ENCODE results near the gene PIK3C3.

Gene PIK3C3

GRCh38 chr18:42131930-42132244 lies 176.9 kb downstream of the PIK3C3 start:
- no peaks in the 10 kb centered on the region for H3K36me3 ChIP-seq (replicated peaks in 1 of 2; ENCODE audit: control insufficient read depth in 2 of 2, insufficient read depth in 2 of 2, low read length in 2 of 2)
- no peak overlapping the region for H2BK5ac ChIP-seq (ENCODE audit: low read length)
- H3K9me3 ChIP-seq (replicated peaks in 1 of 2; ENCODE audit: control insufficient read depth in 2 of 2, insufficient read depth in 1 of 2, low read depth in 1 of 2, low read length in 2 of 2), result no peaks in the 10 kb centered on the region
- no peak overlapping the region for H3K23ac ChIP-seq (ENCODE audit: low read depth, low read length, poor library complexity)
- no peak overlapping the region for H3K9ac ChIP-seq (ENCODE audit: low read depth, low read length, poor library complexity)
- WGBS, 2 donors (ENCODE audit: extremely low coverage in 2 of 2, insufficient read length in 2 of 2, insufficient replicate concordance in 1 of 2), result no CpG with 5 or more reads among the region's 2 CpGs
- H3K18ac ChIP-seq (ENCODE audit: low read length), result no peak overlapping the region
- H4K8ac ChIP-seq (ENCODE audit: low read depth, low read length), result no peak overlapping the region
- H2BK12ac ChIP-seq (ENCODE audit: low read length), result no peak overlapping the region
- H2BK15ac ChIP-seq (ENCODE audit: low read length), result no peak overlapping the region
- H3K27me3 ChIP-seq (ENCODE audit: control insufficient read depth in 3 of 3, insufficient read depth in 3 of 3, low read depth in 1 of 3, low read length in 3 of 3), result no peaks in the 10 kb centered on the region
- H4K91ac ChIP-seq (ENCODE audit: low read depth, low read length, poor library complexity), result no peak overlapping the region
- no peak overlapping the region for H3K4ac ChIP-seq (ENCODE audit: low read length)
- DNase-seq (ENCODE audit: low spot score), result no peak
- no peaks in the 10 kb centered on the region for H3K79me1 ChIP-seq (ENCODE audit: low read depth, low read length)
- H3K4me1 ChIP-seq (ENCODE audit: control insufficient read depth in 2 of 2, insufficient read depth in 1 of 2, low read depth in 1 of 2, low read length in 2 of 2), result no peaks in the 10 kb centered on the region
- H3K27ac ChIP-seq (replicated peaks; ENCODE audit: low read length), result no peak overlapping the region
- H2BK120ac ChIP-seq (ENCODE audit: low read depth, low read length), result no peak overlapping the region
- no peak overlapping the region for H3K4me2 ChIP-seq (ENCODE audit: insufficient read depth, low read length, poor library complexity, severe bottlenecking)
- H3K14ac ChIP-seq (ENCODE audit: low read length), result no peak overlapping the region
- no peak overlapping the region for H3K4me3 ChIP-seq (ENCODE audit: low read length in 2 of 2)
- H2AK5ac ChIP-seq (ENCODE audit: low read depth, low read length), result no peak overlapping the region
- no peak overlapping the region for H2AFZ ChIP-seq (ENCODE audit: low read length)

Measured in neuronal stem cell (in vitro differentiated cells).